NCI-H1436 (cell line): ENCODE measurements around the gene NQO1.
A peak's percentile ranks its signal among the peaks of the same experiment; 100 is the strongest.
"Not testable (repeated sequence)": the region's sequence is repeated elsewhere in the genome, so short reads cannot be mapped to it uniquely, and the experiment has no call there.

ENCODE experiments used
- DNase-seq: peaks from one replicate; lab custom pipeline; 2025; lab: John Stamatoyannopoulos, UW

NQO1 gene

DNA sequence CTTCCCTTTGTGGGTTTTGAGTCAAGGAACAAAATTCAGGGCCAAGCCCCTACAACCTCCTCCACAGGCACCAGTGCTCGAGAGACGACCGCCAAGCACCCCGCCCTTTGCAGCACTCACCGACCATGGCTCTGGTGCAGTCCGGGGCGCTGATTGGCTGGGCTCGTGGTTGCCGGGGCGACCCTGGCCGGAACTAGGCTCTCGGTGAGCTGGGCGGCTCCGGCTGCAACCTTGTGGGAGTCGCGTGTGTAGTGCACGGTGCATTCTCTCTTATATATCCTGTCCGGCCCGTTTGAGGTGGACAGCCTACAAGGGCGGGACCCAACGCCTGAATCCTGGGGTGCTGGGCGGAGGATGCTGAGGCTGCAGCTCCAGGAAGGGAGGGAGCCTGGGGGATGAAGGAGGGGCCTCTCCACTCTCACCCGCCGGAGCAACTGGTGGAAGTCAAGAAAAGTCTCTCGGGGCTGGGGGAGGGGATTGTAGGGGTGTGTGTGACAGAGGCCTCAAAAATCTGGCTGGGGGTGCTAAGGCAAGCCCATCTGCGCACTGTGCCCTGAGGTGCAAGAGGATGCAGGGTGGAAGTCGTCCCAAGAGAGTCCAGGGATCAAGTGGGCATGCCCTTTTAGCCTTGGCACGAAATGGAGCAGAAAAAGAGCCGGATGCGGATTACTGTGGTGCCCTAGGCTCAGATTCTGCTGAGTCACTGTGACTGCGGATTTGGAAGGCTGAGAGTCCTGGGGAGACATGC is at the start of gene NQO1:
Gene NQO1 (minus strand): TSS at position 248 of the 748 bp plus-strand sequence. CDS start 121 bp downstream, at position 127.
- DNase-seq: peak; percentile 92

DNA sequence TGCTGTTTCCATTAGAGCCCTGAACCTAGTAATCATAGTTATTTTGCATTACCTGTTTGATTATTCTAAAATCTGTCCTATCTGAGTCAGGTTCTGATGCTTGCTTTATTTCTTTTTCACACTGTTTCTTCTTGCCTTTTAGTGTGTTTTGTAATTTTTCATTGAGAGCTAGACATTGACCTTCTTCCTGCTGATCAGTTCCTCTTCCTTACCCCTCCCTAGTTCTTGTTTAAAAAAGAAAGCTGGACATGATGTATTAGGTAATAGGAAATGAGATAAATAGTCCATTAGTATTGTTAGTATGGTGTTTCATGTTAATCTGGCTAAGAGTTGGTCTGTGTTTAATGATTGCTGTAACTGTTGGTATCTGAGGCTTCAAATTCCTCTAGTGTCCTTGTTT is 49.2 kb upstream of the NQO1 start:
- no peak for DNase-seq

DNA sequence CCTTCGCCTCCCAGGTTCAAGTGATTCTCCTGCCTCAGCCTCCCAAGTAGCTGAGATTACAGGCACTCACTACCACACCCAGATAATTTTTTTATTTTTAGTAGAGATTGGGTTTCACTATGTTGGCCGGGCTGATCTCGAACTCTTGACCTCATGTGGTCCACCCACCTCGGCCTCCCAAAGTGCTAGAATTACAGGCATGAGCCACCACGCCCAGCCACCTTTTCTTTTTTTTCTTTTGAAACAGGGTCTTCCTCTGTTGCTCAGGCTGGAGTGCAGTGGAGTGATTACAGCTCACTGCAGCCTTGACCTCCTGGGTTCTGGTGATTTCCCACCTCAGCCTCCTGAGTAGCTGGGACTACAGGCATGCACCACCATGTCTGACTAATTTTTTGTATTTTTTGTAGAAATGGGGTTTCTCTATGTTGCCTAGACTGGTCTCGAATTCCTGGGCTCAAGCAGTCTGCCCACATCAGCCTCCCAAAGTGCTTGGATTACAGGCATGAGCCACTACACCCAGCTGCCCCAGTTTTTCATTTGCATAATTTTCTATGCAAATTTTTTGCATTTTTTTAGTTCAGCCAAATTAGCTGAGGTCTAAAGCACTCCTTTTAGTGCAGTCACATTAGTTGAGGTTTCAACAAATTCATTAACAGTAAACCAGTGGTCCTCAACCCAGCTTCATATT is 47.0 kb upstream of the NQO1 start:
- no peak for DNase-seq

DNA sequence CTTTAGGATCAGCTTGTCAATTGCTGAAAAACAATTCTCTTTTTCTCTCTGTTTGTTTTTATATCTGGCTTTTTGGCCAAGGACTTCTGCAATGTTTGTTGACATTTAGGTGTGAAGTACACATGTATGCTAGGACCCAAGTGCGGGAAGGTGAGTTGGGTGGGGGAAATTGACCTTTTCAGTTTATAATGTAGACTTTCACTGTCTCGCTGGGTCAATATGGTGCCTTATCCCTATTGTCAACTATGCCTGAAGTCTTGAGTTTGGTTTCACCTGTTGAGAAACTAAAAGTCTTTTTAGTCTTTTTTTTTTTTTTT is 45.2 kb upstream of the NQO1 start:
- no peak for DNase-seq

- no peak for DNase-seq
Observed at GRCh38 chr16:69769404-69769803, 43.0 kb upstream of the NQO1 start.

- no peak for DNase-seq
Observed at GRCh38 chr16:69768666-69769065, 42.3 kb upstream of the NQO1 start.

GRCh38 chr16:69767459-69768229 is 41.3 kb upstream of the NQO1 start:
- DNase-seq: no peak

DNA sequence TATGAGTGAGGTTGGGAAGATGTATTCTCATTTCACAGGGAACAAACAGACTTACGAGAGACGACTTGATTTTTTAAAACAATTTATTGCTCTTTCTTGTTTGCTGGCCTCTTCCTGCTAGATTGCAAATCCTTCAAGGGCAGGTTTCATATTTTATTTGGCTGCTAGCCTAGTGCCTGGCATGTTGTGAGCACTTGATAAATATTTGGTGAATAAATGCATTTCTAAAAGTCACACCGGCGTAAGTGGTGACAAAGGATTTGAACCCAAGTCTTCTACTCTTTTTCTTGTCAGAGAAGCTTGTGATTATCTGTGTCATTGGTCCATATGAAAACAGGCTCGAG is 37.2 kb upstream of the NQO1 start:
- DNase-seq: no peak

DNA sequence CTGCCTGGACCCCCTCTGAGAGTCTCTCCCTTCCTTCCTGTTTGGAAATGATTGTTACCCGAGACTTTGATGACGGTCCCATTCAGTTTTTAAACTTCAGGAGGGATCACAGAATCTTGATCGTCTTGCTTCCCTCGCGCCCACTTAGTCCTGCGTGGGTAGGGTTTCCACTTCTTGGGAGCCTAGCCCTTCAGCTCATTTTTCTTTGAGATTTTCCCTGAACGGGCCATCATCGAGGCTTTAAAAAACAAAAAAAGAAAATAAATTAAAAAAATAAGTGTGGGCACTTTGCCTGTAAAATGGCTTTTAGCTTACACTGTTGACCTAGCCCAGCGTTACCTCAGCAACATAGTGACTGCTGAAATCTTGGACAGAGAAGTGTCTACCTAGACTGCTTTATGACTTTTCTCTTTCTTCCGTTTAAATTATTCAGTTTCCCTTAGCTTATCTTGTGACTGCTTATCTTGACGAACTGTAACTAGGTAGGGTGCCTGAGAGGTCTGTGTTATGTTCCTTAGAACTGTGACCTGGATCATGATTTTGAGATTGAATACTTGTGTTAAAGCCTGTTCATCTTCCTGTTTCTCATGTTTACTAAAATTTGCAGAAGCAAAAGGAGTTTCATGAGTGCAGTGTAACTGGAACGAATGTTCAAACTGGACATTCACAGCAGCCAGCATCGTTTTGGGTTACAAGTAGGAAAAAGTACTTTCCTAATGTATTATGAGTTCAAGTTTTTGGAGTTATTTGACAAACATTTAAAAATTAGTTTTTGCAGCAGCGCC is 36.6 kb upstream of the NQO1 start:
- DNase-seq: no peak

DNA sequence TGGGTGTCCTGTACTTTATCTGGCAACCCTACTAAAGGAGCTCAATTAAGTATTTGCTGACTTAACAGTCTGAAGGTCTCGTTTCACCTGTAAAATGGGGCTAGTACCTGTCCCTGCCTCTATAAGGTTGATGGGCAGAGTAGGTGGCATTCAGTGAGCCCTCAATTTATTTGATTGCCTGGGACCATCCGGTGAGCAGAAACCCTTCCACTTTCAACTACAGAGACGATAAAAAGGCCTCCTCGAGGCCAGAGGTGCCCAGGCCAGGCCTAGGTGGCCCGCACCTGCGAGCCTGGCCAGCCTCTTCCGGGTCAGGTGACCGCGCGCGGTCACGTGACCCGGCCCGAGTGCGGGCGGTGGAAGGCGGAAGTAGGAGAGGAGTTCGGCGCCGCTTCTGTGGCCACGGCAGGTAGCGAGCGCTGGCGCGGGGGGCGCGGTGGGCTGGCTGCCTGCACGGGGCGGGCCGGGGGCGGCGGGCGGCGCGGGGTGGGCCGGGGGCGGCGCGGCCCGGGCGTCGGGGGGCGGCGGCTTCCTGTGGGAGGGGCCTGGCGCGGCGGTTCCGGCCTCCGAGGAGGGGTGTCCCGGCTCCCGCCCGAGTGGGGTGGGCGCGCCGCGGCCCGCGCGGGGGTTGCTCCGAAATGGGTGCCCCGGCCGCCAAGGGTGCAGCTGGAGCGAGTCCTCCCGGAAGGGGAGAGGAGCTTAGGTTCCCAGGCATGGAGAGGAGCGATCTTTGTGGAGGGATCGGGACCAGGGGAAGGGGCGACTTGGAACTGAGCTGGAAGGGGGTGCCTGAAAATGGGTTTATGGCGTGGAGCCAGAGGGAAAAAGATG is 35.8 kb upstream of the NQO1 start, which contains the start of gene WWP2:
Gene WWP2 (plus strand): TSS at position 350 of the 831 bp plus-strand sequence. CDS start 24,679 bp downstream, outside the sequence.
- peak; percentile 82 for DNase-seq

DNA sequence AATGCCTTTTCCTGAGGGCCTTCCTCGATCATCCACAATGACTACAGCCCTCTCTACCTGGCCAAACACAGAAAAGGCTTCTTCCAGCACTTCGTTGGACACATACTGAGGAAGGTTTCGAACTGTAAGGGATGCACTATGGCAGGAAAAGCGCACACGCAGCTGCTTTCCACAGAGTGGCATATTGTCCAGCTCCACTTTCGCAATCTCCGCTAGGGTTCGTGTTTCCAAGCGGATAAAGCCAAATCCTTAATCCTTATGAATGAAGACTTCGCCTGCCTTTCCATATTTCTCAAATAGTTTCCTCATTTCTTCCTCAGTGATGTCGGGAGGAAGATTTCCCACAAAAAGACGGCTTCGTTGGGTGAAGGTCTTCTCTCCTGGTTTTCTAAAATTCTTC is 31.0 kb upstream of the NQO1 start:
- not testable (repeated sequence) for DNase-seq

GRCh38 chr16:69756705-69757104 is 30.3 kb upstream of the NQO1 start:
- DNase-seq: no peak

DNA sequence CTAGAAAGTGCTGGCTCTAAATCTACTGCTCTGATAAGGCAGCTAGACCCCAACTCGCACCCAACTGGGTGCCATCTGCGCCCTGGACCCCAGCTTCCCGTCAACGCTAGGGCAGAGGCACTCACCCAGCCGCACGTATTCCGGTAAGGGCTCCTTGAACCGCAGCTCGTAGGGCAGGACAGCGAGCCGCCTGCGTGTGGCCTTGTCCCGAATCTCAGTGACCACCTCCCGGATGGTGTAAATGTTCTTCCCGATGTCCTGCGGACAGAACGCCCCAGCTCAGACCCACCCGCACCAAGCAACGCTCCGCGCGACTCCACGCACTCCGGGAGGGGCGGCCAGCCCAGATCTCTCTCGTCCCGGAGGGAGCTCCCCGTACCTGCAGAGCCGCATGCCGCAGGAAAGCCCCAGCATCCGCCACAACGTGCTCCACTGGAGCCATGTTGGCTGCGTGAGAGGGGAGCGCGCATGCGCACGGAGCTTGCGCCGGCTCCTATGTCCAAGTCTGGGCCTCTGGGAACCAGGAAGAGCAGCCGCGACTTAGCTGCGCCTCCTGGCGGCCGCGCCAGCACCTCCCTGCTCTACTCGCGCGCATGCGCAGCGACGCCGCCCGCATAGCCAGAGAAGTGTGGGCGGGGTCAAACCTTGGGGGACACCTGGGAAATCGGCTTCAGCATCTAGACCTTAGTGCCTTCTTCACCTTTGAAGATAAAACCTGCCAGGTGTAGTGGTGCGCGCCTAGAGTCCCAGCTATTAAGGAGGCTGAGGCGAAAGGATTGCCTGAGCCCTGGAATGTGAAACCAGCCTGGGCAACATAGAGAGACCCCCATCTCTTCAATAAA is 28.3 kb upstream of the NQO1 start, which contains the start of gene NOB1:
Gene NOB1 (minus strand): TSS at position 458 of the 842 bp plus-strand sequence. CDS start 16 bp downstream, at position 442.
- DNase-seq: peak; percentile 96

DNA sequence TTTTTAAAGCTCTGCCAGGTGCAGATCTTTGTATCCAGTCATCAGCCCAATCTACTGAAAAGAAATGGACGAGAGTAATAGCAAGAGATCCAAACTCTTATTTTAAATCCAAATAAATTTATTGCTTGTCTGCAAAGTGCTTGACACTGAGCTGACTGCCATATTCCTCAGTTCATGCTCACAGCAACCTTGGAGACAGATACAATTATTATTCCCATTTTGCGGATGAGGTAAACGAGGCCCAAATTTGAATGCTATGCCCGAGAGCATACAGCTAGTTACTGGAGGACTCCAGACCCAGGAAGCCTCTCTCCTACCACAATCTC is 27.7 kb upstream of the NQO1 start:
- DNase-seq: no peak

- no peak for DNase-seq
Observed at GRCh38 chr16:69748694-69749345, 22.5 kb upstream of the NQO1 start.

DNA sequence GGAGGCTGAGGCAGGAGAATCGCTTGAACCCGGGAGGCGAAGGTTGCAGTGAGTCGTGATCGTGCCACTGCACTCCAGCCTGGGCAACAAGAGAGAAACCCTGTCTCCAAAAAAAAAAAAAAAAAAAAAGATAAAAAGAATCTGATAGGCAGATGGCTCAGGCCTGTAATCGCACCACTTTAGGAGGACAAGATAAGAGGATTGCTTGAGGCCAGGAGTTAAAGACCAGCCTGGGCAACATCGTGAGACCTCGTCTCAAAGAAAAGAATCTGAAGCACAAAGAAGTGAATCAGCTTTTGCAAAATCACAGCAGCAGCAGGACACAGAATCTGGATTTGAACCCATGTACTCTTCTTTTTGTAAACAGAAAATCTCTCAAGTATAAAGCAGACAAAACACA is 20.8 kb upstream of the NQO1 start:
- no peak for DNase-seq

DNA sequence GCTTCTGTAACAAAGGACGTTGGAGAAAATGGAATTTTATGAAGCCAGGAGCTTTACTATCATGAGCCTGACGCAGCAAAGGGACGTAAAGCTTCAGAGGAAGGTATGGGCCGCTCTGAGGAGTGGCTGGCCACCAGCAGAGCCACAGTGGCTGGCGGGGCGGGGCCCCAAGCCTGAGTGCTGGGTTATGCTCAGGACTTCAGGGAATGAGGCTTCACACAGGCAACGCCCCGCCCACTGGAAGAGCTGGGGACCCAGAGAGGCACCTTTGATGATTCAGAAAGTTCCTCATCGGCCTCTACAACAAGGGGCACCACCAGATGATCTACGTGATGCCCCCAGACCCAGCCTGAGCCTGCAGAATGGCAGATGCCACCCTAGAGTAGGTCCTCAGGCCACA is 19.6 kb upstream of the NQO1 start:
- no peak for DNase-seq

DNA sequence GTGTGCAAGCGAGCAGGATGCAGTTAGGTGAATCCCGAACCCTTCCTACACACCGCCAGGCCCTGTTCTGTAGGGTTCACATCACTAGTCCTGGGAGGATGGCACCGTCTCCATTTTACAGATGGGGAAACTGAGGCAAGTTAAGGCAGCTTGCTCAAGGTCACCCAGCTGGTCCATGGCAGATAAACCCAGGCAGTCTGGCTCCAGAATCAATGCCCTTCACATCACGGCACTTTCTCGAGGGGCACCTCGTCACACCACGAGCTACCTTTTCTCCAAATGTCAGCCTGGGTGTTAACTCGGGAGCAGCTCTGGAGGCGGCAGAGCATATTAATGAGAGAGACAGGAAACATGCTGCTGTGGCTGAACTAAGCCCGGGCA is 18.9 kb upstream of the NQO1 start:
- no peak for DNase-seq

DNA sequence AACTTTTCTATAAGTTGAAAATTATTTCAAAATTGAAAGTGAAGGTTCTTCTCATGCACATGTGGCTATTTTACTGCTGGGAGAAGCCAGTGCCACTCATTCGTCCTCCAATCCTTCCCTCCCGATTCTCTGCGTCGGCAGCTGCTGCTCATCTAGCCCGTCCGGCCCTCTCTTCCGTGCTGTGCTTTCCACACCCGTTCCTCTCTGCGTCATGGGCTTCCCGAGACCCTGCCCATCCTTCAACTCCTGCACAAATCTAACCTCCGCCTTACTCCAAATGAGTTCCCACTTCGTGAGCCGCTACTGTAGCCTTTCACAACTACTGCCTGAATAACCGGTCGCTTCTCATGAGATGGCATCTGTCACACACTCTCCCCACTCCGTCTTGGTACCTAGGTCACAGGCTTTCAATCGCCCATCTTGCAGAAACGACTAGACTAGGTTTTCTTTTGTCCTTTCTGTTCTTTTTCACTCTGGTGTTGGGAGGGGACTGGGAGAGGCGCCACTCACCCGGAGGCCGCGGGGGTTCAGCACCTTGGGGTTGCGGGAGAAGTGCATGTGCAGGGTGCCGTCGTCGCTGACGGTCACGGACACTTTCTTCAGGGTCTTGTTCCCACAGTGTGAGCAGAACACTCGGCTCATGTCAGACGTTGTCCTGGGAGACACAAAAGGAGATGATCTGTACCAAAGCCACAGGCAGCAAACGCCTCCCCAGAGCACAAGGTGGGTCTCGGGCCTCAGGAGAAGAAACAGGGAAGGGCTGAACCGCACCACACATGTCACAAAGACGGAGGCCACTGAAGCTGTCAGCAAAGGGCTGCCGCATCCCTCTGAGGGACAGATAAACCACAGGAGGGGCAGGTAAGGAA is 18.2 kb upstream of the NQO1 start:
- no peak for DNase-seq
